Effector CD8-positive, alpha-beta T cell (primary cell): ENCODE results near the gene MCU.
"Not testable (repeated sequence)": the region's sequence is repeated elsewhere in the genome, so short reads cannot be mapped to it uniquely, and the experiment has no call there.

Source experiments
- DNase-seq: peaks from one replicate; lab custom pipeline; 2025; lab: John Stamatoyannopoulos, UW

MCU gene

GRCh38 chr10:72731916-72732419 is 40.0 kb downstream of the MCU start:
- DNase-seq: no peak

- no peak for DNase-seq
These were observed 40.6 kb downstream of the MCU start for GRCh38 chr10:72732521-72732920.

DNA sequence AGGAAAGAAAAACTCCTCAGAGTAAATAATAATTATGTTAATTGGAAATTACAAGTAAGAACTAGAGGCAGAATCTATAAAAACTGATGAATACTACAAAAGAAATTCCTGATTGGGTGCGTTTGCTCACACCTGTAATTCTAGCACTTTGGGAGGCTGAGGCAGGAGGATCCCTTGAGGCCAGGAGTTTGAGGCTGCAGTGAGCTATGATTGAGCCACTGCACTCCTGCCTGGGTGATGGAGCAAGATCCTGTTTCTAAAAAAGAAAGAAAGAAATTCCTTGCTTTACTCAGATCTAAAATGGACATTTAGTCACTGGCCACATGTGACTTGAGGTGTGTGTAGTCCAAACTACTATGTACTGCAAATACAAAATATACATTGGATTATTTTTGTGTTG is 42.0 kb downstream of the MCU start:
- no peak for DNase-seq

DNA sequence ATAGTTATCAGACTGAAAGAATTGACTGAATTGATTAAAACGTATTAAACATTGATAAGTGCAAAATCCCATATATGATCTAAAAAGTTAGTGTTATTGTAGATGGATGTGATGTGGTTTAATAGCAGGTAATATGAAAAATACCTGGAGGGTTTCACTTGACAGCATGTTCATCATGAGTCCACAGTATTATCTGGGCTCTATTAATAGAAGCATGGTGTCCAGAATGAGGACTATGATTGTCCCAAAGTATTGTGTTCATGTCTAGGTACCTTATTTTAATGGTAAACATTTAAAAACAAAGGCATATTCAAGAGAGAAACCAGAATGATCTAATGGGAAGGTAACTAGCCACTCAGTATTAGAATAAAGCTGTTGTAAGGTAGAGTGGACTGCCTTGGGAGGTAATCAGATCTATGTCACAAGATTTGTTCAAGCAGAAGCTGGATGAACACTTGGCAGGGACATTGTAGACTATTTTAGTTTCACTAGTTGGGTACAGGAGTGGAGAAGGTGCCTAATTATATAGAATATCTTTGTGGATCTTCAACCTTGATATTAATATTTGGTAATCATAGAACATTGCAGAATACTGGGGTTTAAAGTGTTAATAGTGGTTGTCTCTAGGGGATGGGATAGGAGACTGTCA is 43.5 kb downstream of the MCU start:
- no peak for DNase-seq

DNA sequence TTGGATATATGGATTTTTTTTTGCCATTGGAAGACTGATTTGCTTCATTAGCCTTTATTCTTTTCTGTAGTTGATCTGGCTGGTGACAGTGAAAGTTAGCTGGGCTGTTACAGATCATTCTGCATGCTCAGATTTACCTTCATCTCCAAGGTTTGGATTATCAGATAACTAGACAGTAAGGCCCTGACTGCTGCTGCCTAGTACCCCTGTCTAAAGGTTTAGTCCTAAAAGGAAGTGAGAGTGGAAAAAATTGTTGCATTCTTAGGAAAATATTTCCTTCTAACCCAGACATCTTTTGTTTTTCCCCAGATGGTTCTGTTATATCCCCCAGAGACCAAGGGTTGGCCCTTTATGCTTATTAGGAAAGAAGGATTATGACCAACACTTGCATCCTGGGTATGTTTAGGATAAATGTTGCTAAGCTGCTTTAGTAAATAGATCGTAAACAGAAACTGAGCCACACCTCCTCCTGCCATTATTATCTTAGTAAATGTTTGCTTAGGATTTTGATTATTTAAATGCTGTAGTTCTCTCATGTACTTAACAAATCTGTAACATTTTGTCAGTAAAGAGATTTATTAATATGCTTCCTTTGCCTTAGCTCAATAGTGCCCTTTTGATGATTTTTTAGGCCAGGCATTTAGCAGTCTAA is 44.4 kb downstream of the MCU start:
- no peak for DNase-seq

DNA sequence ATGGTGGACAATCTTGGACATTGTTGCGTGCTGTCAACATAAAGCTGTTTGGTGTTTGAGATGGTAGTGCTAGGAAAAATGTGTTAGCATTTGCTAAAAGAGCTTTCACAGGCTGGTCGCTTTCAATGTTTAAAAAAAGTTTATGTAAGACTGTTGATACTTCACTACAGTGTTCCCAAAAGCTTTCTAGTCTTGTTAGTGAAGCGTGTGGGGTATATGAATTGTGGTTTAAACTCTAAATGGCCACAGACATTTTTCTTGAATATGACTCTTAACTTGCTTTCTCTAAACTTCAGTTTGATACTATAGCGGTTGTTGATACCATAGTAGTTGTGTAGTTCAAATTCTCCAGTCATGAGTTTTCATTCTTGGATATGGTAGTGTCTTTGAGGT is 44.9 kb downstream of the MCU start:
- no peak for DNase-seq

- DNase-seq: not testable (repeated sequence)
These were observed 45.4 kb downstream of the MCU start for GRCh38 chr10:72737357-72737756.

- DNase-seq: no peak
These were observed 46.5 kb downstream of the MCU start for GRCh38 chr10:72738486-72738885.

DNA sequence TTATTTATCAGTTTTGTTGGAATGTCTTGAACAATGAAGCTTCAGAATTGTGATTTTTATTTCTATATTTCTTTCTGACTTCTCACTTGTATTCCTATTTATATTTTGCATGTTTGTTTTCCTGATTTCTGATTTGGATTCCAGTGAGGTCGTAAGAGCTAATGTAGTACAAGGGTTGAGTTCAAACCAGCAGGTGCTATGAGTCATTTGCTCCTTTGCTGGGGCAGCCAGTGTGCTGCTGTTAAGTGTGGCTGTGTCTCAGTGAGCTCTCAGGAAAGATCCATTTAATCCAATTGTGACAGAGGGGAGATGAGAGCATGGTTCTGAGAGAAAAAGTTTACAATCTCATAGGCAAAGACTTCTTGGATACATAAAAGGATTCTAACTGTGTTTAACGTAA is 48.6 kb downstream of the MCU start:
- no peak for DNase-seq

GRCh38 chr10:72742092-72742491 is 50.1 kb downstream of the MCU start:
- DNase-seq: no peak

- no peak for DNase-seq
These were observed 50.9 kb downstream of the MCU start for GRCh38 chr10:72742797-72743196.

DNA sequence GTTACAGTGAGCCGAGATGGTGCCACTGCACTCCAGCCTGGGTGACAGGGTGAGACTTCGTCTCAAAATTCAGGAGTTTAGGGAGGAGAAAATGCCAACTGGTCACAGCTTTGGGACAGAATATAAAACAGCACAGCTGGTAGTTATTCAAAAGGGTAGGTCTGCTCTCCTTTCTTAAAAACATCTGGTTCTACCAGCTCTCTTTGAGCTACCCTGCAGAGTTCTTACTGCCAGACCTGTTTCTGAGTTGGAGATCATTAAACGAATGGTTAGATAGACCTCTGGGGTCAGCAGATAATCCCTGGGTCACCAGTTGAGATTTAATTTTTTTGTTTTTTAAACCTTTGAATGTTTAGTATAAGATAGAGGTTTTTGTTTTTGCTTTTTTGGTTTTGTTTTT is 52.6 kb downstream of the MCU start:
- no peak for DNase-seq

- no peak for DNase-seq
These were observed 54.8 kb downstream of the MCU start for GRCh38 chr10:72746426-72747363.

DNA sequence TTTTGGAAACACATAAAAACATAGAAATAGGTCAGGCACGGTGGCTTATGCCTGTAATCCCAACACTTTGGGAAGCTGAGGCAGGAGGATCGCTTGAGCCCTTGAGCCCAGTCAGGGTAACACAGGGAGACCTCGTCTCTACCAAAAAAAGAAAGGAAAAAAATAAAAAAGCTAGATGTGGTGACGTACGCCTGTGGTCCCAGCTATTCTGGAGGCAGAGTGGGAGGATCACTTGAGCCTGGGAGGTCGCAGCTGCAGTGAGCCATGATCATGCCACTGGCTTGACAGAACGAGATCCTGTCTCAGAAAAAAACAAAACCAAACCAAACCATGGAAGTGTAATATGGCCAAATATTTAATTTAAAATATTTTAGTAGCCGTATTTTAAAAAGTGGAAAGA is 55.6 kb downstream of the MCU start:
- DNase-seq: no peak

DNA sequence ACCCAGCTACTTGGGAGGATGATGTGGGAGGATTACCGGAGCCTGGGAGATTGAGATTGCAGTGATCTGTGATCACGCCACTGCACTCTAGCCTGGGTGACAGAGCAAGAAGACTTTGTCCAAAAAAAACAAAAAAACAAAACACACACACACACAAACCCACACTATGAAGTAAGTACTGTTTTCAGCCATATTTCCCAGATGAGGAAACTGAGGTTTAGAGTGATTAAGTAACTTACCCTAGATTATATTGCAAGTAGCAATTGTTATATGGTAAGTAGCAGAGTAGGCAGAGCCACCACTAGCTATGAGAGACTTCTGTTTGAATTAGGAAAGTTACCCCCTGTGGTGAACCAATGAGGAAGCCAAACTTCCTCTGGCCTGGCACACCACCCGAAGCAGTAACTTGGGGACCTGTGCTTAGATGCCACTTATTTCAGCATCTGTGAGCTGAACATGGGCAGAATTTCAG is 61.9 kb downstream of the MCU start:
- DNase-seq: no peak

DNA sequence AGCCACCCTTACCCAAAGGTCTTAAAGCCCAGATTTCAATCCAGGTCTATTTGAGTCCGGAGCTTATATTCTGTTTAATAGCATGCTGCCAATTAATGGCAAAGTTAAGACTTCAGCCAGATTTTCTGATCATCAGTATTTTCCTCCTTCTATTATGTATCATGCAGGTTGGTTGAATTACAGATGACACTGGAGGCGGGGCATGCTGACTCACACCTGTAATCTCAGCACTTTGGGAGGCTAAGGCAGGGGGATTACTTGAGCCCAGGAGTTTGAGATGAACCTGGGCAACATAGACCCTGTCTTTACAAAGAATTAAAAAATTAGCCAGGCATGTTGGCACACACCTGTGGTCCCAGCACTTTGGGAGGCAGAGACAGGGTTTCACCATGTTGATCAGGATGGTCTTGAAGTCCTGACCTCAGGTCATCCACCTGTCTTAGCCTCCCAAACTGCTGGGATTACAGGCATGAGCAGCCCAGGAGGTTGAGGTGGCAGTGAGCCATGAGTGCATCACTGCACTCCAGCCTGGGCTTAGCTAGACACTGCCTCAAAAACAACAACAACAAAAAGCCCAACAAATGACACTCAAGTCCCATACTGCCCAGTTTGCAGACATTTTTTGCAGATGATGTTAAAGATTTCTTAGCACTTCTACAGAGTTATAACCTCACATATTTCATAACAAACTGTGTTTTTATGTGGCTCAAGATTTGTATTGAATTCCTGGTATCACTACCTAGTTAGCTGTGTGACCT is 62.5 kb downstream of the MCU start:
- DNase-seq: no peak

GRCh38 chr10:72756674-72757385 is 64.9 kb downstream of the MCU start:
- DNase-seq: no peak

DNA sequence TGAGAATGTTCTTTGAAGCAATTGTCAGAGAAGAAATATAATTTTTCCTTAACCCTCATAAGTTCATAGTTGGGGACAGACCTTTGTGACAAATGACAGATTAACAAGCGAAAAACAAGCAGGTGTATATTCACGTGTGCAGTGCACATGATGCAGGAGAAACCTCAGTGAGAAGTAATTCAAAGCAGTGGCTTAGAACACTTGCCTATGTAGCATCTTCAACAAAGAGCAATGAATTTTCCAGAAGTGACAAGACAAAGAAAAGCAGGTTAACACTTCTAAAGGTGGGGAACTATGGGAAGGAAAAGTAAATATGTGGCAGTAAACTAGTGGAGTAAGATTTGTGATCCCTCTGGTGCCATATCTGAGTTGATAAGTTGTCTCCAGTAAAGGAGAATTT is 65.8 kb downstream of the MCU start:
- no peak for DNase-seq

GRCh38 chr10:72758930-72759329 is 67.0 kb downstream of the MCU start:
- DNase-seq: not testable (repeated sequence)

- no peak for DNase-seq
These were observed 67.6 kb downstream of the MCU start for GRCh38 chr10:72759584-72759983.

- no peak for DNase-seq
These were observed 69.6 kb downstream of the MCU start for GRCh38 chr10:72761498-72761897.
